ENCODE measurements around the gene RIPOR3.
"Not testable (repeated sequence)": the region's sequence is repeated elsewhere in the genome, so short reads cannot be mapped to it uniquely, and the experiment has no call there.

Gene RIPOR3

GRCh38 chr20:50628853-50629669 is 62.3 kb downstream of the RIPOR3 start:
- peak; percentile 8 for DNase-seq

GRCh38 chr20:50628332-50628731 is 63.0 kb downstream of the RIPOR3 start:
- DNase-seq = peak; percentile 35

GRCh38 chr20:50627747-50628146 is 63.6 kb downstream of the RIPOR3 start:
- DNase-seq = no peak

GRCh38 chr20:50625986-50626677 is 65.2 kb downstream of the RIPOR3 start:
- DNase-seq = peak; percentile 95

- DNase-seq = peak; percentile 98
Measured at GRCh38 chr20:50624351-50625016, 66.9 kb downstream of the RIPOR3 start.

- no peak for DNase-seq
Measured at GRCh38 chr20:50621068-50621665, 70.2 kb downstream of the RIPOR3 start.

GRCh38 chr20:50620459-50620858 is 70.9 kb downstream of the RIPOR3 start:
- DNase-seq = not testable (repeated sequence)

GRCh38 chr20:50618537-50618936 is 72.8 kb downstream of the RIPOR3 start:
- DNase-seq = no peak

GRCh38 chr20:50617022-50617421 is 74.3 kb downstream of the RIPOR3 start:
- DNase-seq = no peak

GRCh38 chr20:50615407-50615806 is 75.9 kb downstream of the RIPOR3 start:
- DNase-seq = no peak

GRCh38 chr20:50613438-50614169 is 77.7 kb downstream of the RIPOR3 start:
- DNase-seq = no peak

- DNase-seq = no peak
Measured at GRCh38 chr20:50611128-50611810, 80.1 kb downstream of the RIPOR3 start.

- DNase-seq = no peak
Measured at GRCh38 chr20:50610212-50610718, 81.1 kb downstream of the RIPOR3 start.

- no peak for DNase-seq
Measured at GRCh38 chr20:50609438-50609989, 81.8 kb downstream of the RIPOR3 start.

GRCh38 chr20:50608750-50609104 is 82.6 kb downstream of the RIPOR3 start:
- DNase-seq = no peak

- no peak for DNase-seq
Measured at GRCh38 chr20:50607850-50608749, 83.2 kb downstream of the RIPOR3 start.

GRCh38 chr20:50607436-50607835 is 83.9 kb downstream of the RIPOR3 start:
- no peak for DNase-seq

- DNase-seq = no peak
Measured at GRCh38 chr20:50605136-50605535, 86.2 kb downstream of the RIPOR3 start.

- DNase-seq = no peak
Measured at GRCh38 chr20:50604451-50604850, 86.9 kb downstream of the RIPOR3 start.

GRCh38 chr20:50602432-50603088 is 88.8 kb downstream of the RIPOR3 start:
- DNase-seq = no peak

Data from NCI-H510A treated with DMSO at 0.1 percent for 48 hours (cell line).